GM18511 (cell line): Measurements from ENCODE around the gene ATP1A4.

Source experiments
- ATAC-seq: cut with Tn5 transposase; IDR thresholded peaks from one replicate; pipeline ENCODE4 v1.9.1; 2021; ENCODE audit warnings: mild to moderate bottlenecking, moderate library complexity; ENCODE audit not compliant: unreplicated experiment

ATP1A4 gene

GRCh38 chr1:160204526-160205241, 53.3 kb downstream of the ATP1A4 start:
- peak; percentile 74 for ATAC-seq

DNA sequence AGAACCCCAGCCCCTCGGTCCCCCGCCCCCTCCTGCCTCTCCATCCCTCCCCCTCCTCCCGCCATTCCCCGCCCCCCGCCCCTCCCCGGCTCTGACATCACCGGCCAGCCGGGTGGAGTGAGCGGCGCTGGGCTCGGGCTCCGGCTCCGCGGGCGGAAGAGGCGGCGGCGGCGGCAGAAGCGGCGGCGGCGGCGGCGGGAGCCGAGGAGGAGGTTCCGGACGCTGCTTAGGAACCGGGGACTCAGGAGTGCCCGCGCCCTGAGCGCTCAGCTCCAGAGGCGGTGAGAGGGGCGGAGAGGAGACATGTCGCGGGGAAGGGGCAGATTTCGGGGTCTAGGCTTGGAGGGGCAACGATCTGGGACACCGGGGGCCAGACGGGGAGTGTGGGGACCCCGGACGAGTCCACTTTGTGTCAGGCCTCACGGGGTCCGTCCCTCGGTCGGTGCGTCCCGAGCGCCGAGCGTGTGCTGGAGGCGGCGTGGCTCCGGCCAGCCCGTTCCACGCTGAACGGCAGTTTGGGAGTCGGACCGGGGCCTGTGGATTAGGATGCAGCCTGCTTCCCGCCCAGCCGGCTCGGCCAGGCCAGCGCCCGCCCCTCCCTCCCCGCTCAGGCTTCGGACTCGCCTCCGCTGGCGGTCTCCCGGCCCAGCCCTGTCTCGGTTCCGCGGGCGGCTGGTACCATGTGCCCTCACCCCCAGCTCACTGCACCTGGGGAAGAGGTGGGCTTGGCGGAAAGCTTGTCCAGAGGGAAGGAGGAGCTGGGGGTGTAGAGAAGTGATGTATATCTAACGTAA, 54.0 kb downstream of the ATP1A4 start, which contains the start of gene PEA15:
TSS of gene PEA15 (plus strand) at position 143 of the 794 bp plus-strand sequence. CDS start 6,161 bp downstream, outside the sequence.
- peak; percentile 49 for ATAC-seq

DNA sequence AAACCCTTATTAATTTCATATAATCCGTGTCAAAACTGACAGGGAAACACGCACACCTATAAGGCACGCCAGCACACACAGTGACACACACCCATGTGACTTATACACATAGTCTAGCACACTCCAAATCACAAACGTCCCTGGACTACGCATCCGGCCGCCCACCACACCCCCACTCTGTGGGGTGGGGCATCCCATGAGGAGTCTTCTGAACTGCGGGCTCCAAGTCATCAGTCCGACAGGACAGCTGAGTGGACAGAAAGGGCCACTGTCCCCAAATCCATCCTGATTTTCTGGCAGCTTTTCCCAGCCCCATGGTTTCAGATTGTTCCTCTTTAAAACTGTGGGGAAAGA, 54.6 kb downstream of the ATP1A4 start:
- ATAC-seq, result peak; percentile 45

GRCh38 chr1:160206421-160207117, 55.2 kb downstream of the ATP1A4 start:
- ATAC-seq, result no peak

DNA sequence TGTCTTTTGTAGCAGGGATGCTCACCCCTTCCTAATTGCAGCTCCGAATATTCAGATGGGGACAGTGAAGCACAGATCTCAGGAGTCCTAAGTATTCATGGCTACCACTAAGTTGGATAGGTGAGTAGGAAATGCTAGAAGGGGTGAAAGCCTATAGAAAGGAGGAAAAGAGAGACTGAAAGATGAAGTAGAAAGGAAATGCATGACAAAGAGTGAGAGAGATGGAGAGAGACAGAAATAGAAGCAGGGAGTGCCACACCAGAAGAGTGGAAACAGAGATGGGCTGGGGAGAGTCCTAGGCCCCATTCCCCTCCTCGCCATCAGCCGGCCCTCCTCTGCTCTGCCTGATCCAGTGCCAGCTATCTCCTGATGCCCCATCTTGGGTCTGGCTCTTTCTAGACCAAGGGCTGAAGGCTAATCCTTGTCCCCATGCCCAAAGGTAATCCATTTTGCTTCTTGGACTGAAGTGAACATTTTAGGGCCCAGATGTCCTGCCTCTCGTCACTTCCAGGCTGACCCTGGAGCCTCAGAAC, 55.8 kb downstream of the ATP1A4 start:
- ATAC-seq, result no peak

GRCh38 chr1:160207771-160208556, 56.6 kb downstream of the ATP1A4 start:
- no peak for ATAC-seq

DNA sequence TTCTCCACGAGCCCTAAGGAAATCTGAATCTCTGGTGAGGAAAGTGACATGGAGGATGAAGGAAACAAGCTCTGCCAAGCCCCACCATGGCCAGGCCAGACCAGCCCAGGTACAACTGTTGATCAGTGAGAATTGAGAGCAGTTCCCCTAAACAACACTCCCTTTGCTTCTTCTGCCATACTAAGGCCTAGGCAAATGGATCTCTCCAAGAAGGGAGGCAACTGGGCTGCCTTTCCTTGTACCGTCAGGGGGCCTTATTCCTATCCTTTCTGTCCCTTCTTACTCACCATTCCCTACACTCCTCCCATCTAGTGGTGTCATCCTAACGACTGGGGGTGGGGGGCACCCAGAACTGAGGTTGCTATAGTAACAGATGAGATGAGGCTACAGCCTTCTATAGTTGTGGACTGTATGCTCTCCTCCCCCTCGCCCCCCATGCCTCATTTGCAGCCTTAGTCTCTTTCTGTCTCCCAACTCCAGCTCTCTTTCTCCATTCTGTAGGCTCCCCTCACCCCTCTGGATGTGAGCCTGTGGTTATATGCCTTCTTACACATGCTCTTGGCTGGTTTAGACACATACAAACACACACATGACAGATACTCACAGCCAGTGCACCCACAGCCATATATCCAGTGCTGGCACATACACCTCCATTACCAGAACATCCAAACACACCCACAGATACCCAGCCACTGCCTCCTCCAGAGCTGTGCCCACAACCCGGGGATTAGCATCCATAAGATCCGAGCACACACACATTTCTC, 57.3 kb downstream of the ATP1A4 start:
- ATAC-seq, result no peak

DNA sequence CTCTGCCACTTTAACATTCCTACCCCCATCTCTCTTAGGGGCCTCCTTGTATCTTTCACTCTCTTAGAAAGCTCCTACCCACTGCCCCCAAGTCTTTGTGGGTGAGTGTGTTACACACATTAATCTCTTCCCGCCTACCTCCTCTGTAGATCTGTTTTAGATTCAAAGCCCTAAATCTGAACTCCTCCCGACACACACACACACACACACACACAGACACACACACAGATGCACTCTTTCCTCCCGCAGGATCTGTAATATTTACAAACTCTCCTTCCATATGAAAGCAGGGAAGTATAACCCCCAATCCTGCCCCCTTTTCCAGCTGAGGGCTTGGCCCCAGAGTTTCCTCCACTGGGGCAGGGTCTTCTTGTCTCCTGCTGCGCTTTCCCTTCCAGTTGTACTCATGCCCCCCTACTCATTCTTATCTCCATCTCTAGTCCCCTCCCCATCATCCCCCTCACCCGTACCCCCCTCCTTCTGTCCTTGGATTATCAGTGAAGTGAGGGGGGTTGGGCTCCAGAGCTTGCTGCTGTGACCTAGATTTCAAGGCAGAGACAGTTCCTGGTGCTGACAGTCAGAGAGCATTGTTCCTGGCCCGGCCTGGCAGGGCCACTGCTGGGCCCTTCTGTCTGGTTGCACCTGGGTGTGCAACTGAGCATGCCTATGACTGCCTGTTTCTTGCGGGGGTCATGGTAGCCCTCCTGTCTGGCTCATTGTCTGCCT, 58.1 kb downstream of the ATP1A4 start:
- ATAC-seq, result no peak

DNA sequence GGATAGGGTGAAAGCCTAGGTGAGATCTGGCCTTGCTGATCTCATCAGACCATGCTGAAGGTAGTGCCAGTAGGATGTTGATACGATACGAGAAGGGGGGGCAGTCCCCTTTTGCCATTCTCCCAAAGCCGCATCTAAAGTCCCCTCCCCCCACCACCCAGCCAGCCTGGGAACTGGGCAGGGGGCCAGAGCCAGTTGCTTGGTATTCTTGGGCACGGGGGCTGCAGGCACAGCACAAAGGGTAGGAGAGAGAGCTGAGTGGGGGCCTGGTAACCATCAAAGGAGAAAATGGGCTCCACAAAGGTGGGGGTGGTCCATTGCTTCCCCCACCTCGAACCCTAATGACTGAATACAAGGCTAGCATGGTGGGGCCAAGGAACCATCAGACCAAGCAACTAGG, 59.2 kb downstream of the ATP1A4 start:
- ATAC-seq, result no peak

- ATAC-seq, result no peak
Observed at GRCh38 chr1:160211046-160211790, 59.8 kb downstream of the ATP1A4 start.

DNA sequence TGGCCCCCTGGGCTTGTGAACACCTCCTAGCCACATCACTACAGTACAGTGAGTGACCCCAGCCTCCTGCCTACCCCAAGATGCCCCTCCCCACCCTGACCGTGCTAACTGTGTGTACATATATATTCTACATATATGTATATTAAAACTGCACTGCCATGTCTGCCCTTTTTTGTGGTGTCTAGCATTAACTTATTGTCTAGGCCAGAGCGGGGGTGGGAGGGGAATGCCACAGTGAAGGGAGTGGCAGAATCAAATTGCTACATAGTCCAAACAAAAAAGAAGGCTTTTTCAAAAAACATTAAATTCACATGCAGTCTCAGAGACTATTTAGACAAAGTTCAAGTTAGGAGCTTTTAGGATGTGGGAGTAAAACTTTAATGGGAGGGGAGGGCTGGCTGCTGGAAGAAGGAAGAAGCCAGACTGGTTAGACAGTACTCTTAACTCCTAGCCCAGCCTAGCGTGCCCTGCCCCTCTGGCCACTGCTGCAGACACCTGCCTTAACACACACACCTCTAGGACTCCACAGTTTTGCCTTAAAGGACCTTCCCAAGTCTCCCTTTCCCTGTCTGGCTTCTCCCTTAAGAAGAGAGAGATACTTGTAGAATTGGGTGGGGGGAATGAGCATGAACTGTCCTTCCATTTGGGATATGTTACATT, 63.2 kb downstream of the ATP1A4 start:
- no peak for ATAC-seq

- no peak for ATAC-seq
Observed at GRCh38 chr1:160216301-160216700, 64.9 kb downstream of the ATP1A4 start.

GRCh38 chr1:160217481-160218051, 66.2 kb downstream of the ATP1A4 start:
- ATAC-seq, result no peak

DNA sequence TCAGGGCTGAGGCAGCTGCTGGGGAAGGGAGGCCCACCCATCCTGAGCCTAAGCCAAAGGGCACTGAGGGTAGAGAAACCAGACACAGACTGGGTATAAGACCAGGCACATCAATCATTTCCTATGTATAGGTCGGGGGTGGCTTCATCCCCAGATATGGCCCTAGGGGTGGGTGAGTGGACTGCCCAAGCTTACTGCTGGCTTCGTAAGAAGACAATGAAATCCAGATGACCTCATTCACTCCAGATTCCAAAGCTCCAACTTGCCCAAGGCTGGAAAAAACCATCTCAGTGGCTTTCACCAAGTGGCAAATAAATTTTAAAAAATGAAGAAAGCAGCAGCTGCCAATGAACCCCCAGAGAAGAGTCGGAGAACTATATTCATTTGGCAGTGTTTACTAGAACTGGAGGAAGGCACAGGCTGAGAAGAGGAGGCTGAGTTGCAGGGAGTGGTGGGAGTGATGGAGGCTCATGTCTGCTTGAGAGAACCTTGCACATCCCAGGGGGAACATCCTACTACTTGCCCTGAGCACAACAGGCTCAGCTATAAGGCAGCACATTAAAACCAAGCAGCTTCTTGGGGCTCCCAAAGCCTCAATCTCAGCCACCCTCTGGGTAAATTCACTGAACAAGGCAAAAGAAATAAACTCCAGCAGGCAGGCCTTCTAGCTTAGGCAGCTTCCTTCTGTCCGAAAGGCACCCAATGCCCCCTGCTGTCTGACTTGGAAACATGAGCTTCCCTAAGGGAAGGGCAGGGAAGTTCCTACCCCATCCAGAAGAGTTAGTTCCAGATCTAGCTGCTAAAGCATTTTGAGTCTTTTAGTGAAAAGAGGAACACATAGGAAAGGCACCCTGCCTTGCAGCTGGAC, 67.9 kb downstream of the ATP1A4 start:
- no peak for ATAC-seq

- no peak for ATAC-seq
Observed at GRCh38 chr1:160220301-160220700, 68.9 kb downstream of the ATP1A4 start.

- no peak for ATAC-seq
Observed at GRCh38 chr1:160221089-160221488, 69.7 kb downstream of the ATP1A4 start.

DNA sequence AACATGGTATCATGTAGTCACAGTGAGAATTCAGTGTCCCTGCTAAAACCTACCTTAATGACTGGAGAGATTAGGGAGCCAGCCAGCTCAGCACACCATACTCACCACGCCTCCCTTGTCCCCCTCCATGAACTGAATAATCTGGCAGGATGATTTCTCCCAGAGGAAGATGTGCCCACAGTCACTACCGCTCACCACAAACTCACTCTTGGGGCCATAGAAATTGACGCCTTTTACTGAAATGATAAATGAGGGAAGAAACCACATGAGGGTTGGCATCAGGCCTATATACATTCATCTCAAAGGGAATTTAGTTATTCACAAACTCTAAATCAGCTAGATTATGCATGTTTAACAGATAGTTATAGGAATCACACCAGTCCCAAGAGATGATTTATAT, 71.1 kb downstream of the ATP1A4 start:
- ATAC-seq, result no peak
